Ovary (tissue), 9 donors: ENCODE measurements around the gene NYAP2. TPM values are rescaled to one million over a fixed set of nuclear protein-coding genes. Genes with fewer than 3 reads are reported as not detected.
A peak's percentile ranks its signal among the peaks of the same experiment; 100 is the strongest.

Source experiments
- DNase-seq, 5 donors: peaks; one replicate each; pipeline ENCODE4 v3.0.0-alpha.2; 2019 to 2020
- H3K27ac ChIP-seq, 2 donors: fragments of 200-600 bp; one replicate each; pipeline versions ENCODE4 v1.5.1 to v1.8.0; 2019 to 2022
- H3K27me3 ChIP-seq: fragments of 200-600 bp; one replicate; pipeline ENCODE4 v1.8.0; 2022
- H3K36me3 ChIP-seq: fragments of 200-600 bp; sonication (generic); one replicate; pipeline ENCODE4 v1.5.1; 2019
- H3K4me1 ChIP-seq: one replicate; pipeline ENCODE4 v1.8.1; 2013; ENCODE audit warnings: mild to moderate bottlenecking, moderate library complexity; ENCODE audit not compliant: insufficient read depth
- H3K4me3 ChIP-seq: fragments of 200-600 bp; sonication (generic); one replicate; pipeline ENCODE4 v1.5.1; 2017
- H3K9me3 ChIP-seq, 2 donors: fragments of 200-600 bp in 1 of 2; sonication (generic) in 1 of 2; one replicate each; pipeline versions ENCODE4 v1.5.1 to v1.8.1; 2013 to 2019; ENCODE audit warnings: mild to moderate bottlenecking in 1 of 2, moderate library complexity in 1 of 2
- EP300 ChIP-seq: sonication (generic); formaldehyde crosslinking; IDR thresholded peaks from one replicate; pipeline ENCODE4 v1.6.1; 2017; ENCODE audit warnings: antibody characterized with exemption
- POLR2A ChIP-seq: fragments of 450-650 bp; IDR thresholded peaks from one replicate; pipeline ENCODE4 v1.6.1; 2017; ENCODE audit warnings: antibody characterized with exemption, mild to moderate bottlenecking, moderate library complexity
- WGBS, 3 donors: extraction: QIAGEN DNeasy Blood & Tissue Kit in 1 of 3; methylation state at CpG; one replicate each; pipeline versions ENCODE4 v1.1.5 to v1.1.7; 2013 to 2017; 5-methylcytosine and 5-hydroxymethylcytosine counted together
- intact Hi-C, 4 donors: fragments of 100-400 bp; cut with DNase I; formaldehyde crosslinking; loops; one replicate each; pipeline versions ENCODE4 v1.11.0 to v1.15.1; 2022 to 2023
- polyA plus RNA-seq, 2 donors: library from polyadenylated mRNA; stranded (reverse); fragments of 200-250 nt in 1 of 2; fragments of 350-450 nt in 1 of 2; fragmentation: Illumina TruSeq in 1 of 2; extraction: RNeasy Lipid Tissue Mini Kit (QIAGEN cat#74804) in 1 of 2; gene quantifications; one replicate each; pipeline ENCODE4 v1.2.3, GENCODE V29; 2013 to 2014
- total RNA-seq, 7 donors: library from RNA; depleted of rRNA in 2 of 7; stranded (reverse); fragments of >200 nt in 2 of 7; fragmentation: NEBNext Ultra II Directional in 3 of 7; extraction: Animal tissue kit (Norgen Biotek cat#: 25700) in 3 of 7; gene quantifications; one replicate each; pipeline versions ENCODE4 v1.1.0 to v1.2.4, GENCODE V29; 2016 to 2023
- TF ChIP-seq, protein P1 (sequence below), 3 donors: fragments of 450-650 bp in 2 of 3; fragments of 200-600 bp in 1 of 3; IDR thresholded peaks; one replicate each; pipeline versions ENCODE4 v1.5.1 to v1.8.0; 2016 to 2022; ENCODE audit warnings: antibody characterized with exemption in 3 of 3, mild to moderate bottlenecking in 1 of 3
- donor health status: DM: no; HTN: no; CAD: no; lungs with moderate emphysema.
- donor health status: DM: no; HTN: no; CAD: no.
- donor health status: Bipolar disorder and iron deficiency.
- donor health status: DM: yes; HTN: yes; CAD: no.
- donor health status: DM: no; HTN: no; CAD: no.
- donor health status: DM: yes; HTN: yes; CAD: no.

NYAP2 gene
- total and polyA plus RNA-seq, 9 donors: 0.10 to 0.13 TPM; not detected in 7

DNA sequence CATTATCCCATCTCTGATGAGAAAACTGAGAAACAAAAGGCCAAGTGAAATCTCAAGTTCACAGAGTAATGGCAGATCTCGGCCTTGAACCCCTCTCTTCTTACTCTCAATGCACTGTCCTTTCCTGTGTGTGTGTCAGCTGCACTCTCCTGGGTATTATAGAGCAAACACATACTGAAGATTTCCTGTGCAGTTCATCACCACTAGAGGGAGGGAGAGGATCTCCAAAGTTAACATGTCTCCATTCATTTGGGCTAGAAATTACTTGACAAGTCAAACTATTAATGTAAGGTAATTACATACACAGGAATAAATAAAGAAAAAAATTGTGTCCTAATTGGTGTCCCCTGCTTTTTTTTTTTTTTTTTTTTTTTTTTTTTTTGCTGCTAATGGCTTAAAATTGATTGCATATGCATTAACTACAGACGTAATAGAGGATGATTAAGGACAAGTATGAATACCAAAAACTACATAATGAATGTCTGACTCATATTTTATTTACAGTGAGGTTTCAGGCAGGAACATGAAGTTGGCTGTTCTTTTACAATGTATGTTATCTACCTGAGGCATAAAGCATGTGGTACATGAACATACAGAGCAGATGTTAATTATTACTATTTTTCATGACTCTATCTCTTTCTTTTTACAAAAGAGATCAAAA, 269.2 kb downstream of the NYAP2 start:
- Histone ChIP-seq H3K4me3 (no peak overlapping the region), H3K9me3 (no peaks in the 10 kb centered on the region), H3K27ac (no peak overlapping the region), H3K36me3 (no peaks in the 10 kb centered on the region), H3K27me3 (no peaks in the 10 kb centered on the region), H3K4me1 (no peaks in the 10 kb centered on the region)
- no peak for TF ChIP-seq EP300
- TF ChIP-seq, protein P1, sequence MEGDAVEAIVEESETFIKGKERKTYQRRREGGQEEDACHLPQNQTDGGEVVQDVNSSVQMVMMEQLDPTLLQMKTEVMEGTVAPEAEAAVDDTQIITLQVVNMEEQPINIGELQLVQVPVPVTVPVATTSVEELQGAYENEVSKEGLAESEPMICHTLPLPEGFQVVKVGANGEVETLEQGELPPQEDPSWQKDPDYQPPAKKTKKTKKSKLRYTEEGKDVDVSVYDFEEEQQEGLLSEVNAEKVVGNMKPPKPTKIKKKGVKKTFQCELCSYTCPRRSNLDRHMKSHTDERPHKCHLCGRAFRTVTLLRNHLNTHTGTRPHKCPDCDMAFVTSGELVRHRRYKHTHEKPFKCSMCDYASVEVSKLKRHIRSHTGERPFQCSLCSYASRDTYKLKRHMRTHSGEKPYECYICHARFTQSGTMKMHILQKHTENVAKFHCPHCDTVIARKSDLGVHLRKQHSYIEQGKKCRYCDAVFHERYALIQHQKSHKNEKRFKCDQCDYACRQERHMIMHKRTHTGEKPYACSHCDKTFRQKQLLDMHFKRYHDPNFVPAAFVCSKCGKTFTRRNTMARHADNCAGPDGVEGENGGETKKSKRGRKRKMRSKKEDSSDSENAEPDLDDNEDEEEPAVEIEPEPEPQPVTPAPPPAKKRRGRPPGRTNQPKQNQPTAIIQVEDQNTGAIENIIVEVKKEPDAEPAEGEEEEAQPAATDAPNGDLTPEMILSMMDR (IDR thresholded peaks at IDR 0.05): peak; percentile 12 to 75 (median 51)
- TF ChIP-seq POLR2A: no peak
- 43 to 48% (median 44%) methylated on average over 2 of the region's 2 CpGs for WGBS, 3 donors
- intact Hi-C loops: loop anchor here in 3 of 4 donors (1.0 to 10.0 kb wide), 4 partner anchors 544 to 1317 kb away; no protein-coding TSS in a partner anchor
- DNase-seq: peak in 1 of 5 donors; percentile 16

DNA sequence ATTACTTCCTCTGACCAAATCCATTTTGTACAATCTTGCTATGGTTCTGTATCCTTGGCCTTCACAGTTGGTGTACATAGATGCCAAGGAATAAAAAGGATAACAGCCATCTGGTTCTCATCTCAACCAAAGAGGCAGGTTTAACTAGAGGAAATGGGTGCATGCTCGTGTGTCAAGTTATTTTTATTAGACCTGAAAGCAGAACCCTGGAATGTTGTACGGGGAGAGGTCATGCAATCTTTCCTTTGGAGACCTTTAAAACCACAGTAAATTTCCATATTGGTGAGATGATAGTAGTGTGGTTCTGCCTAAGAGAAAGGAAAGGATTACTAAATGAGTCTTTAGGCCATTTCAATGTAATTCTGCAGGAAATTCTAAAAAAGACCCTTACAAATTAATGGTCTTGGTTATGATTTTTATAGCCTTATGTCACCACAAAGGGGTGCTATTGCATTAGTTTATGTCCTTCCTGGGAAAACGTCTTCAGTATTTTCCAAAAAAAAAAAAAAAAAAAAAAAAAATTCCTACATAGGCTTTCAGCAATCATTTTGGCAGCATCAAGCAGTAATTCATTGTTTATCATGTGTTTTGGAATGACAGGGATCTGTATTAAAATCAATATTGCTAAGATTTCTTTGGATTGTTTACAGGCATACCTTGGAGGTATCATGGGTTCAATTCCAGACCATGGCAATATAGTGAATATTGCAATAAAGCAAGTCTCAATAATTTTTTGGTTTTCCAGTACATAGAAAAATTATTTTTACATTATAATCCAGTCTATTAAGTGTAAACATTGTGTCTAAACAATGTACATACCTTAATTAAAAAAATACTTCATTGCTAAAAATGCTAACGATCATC, 270.8 kb downstream of the NYAP2 start:
- intact Hi-C loops: loop anchor here in 3 of 4 donors (2.0 to 10.0 kb wide), 4 partner anchors 1128 to 1317 kb away; partner anchors contain the start of gene IRS1 (in 1 of the 3)
- WGBS, 3 donors: 43 to 49% (median 48%) methylated on average over 4 of the region's 4 CpGs
- H3K27me3 ChIP-seq: no peaks in the 10 kb centered on the region

GRCh38 chr2:225678792-225679191, 279.3 kb downstream of the NYAP2 start:
- no peak for TF ChIP-seq POLR2A
- TF ChIP-seq EP300: no peak
- TF ChIP-seq, protein P1 (IDR thresholded peaks at IDR 0.05): no peak
- no peak overlapping the region for H3K4me3 ChIP-seq
- H3K36me3 ChIP-seq: no peaks in the 10 kb centered on the region
- no peaks in the 10 kb centered on the region for H3K27me3 ChIP-seq
- H3K27ac ChIP-seq: no peak overlapping the region
- no peaks in the 10 kb centered on the region for H3K4me1 ChIP-seq
- intact Hi-C loops: loop anchor here in 1 of 4 donors (10.0 kb wide), 1 partner anchor 1126 kb away; no protein-coding TSS in a partner anchor
- H3K9me3 ChIP-seq: no peaks in the 10 kb centered on the region
- no peak for DNase-seq

More for the DNA sequence above, 270.8 kb downstream of the NYAP2 start:
- Histone ChIP-seq H3K9me3 (no peaks in the 10 kb centered on the region), H3K4me1 (no peaks in the 10 kb centered on the region), H3K4me3 (no peak overlapping the region), H3K36me3 (no peaks in the 10 kb centered on the region), H3K27ac (no peak overlapping the region)
- DNase-seq: no peak
- TF ChIP-seq, protein P1 (IDR thresholded peaks at IDR 0.05): peak; percentile 16 to 46 (median 21)
- no peak for TF ChIP-seq POLR2A

GRCh38 chr2:225683258-225683657, 283.7 kb downstream of the NYAP2 start:
- no peak overlapping the region for H3K27ac ChIP-seq
- TF ChIP-seq POLR2A: no peak
- no peak for TF ChIP-seq EP300
- TF ChIP-seq, protein P1 (IDR thresholded peaks at IDR 0.05): no peak
- no peaks in the 10 kb centered on the region for H3K9me3 ChIP-seq
- no peak for DNase-seq
- H3K27me3 ChIP-seq: no peaks in the 10 kb centered on the region
- intact Hi-C loops: no loop called here
- 85 to 88% (median 87%) methylated on average over 2 of the region's 2 CpGs for WGBS, 3 donors
- no peaks in the 10 kb centered on the region for H3K36me3 ChIP-seq
- no peaks in the 10 kb centered on the region for H3K4me1 ChIP-seq
- H3K4me3 ChIP-seq: no peak overlapping the region
